Subcutaneous preadipocyte (primary cell): Measurements from ENCODE around the gene CD7. TPM values are rescaled to one million over a fixed set of nuclear protein-coding genes. Genes with fewer than 3 reads are reported as not detected.

ENCODE experiments used
- total RNA-seq: library from RNA; depleted of rRNA; stranded (reverse); fragments of >200 nt; gene quantifications from 2 replicates; pipeline ENCODE4 v1.2.3, GENCODE V29; 2012

Gene CD7
- total RNA-seq, result 0.39 TPM in 1 of 2 replicates, not detected in the other

DNA sequence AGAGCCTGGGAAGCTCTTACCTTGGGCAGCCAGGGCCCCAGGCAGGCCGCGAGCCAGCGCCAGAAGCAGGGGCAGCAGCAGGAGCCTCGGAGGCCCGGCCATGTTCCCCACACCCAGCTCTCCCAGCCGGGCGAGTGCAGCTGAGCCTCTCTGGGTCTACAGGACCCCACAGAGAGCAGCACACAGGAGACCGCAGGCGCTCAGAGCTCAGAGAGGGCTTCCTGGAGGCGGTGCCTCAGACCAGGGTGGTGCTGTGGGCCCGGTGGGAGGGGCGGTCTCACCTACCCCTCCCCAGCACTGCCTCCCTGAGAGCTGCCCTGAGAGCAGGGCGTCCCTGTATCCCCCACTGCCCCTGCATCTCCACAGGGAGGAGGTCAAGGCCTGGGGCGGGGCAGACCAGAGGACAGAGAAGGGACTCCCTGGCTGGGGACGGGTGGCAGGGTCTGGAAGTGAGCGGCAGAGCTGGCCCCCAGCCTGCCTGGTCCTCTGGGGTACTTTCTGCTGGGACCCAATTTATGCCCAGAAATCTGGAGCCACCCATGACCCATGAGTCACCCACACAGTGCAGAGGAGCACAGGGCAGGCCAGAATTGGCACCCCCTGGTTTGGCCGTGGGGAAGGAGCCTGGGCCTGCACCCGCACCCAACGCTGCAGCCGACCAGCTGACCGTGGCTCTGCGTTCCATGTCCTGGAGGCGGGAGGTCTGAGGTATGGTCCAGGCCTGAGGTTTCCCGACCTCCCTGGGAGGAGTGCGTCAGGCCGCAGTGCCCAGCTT lies at the start of gene CD7:
TSS of gene CD7 (minus strand) at position 215 of the 775 bp plus-strand sequence. CDS start at position 102, 113 bp downstream.

DNA sequence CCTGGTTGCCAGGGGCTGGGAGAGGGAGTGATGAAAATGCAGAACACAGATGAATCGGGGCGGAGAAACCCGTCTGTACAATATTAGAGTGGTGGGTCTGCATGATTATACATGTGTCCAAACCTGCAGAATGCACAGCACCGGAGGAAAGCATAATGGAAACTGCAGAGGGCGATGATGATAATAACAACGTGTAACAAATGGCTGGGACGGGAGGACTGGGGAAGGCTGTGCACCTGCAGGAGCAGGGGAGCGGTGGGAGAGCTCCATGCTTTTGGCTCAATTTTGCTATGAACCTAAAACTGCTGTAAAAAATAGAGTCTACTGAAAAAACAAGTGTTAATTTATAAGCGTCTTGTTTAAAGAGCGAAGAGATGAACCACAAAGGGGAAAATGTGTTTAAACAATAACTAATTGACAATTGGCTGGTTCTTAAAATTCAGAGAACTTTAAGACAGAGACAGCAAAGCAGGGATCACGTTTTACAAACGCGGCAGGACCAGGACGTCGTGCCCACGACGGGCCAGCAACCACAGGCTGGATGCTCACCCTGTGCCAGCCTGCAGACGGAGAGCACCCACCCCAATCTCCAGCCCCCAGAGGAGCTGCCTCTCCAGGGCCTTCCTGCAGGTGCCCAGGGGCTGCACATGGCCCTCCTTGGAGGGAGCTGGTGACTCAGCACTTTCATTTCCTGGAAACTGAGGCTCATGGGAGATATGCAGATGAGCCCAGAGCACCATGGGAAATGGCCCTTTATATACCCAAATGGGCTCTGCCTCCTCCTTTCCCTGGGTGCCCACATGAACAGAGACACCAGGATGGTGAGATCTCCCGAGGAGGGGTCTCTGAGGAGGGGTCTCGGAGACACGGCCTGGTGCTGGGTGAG lies 41.3 kb upstream of the CD7 start, which contains the start of gene TEX19:
TSS of gene TEX19 (plus strand) at position 783 of the 886 bp plus-strand sequence. CDS start 2,904 bp downstream, outside the sequence.

DNA sequence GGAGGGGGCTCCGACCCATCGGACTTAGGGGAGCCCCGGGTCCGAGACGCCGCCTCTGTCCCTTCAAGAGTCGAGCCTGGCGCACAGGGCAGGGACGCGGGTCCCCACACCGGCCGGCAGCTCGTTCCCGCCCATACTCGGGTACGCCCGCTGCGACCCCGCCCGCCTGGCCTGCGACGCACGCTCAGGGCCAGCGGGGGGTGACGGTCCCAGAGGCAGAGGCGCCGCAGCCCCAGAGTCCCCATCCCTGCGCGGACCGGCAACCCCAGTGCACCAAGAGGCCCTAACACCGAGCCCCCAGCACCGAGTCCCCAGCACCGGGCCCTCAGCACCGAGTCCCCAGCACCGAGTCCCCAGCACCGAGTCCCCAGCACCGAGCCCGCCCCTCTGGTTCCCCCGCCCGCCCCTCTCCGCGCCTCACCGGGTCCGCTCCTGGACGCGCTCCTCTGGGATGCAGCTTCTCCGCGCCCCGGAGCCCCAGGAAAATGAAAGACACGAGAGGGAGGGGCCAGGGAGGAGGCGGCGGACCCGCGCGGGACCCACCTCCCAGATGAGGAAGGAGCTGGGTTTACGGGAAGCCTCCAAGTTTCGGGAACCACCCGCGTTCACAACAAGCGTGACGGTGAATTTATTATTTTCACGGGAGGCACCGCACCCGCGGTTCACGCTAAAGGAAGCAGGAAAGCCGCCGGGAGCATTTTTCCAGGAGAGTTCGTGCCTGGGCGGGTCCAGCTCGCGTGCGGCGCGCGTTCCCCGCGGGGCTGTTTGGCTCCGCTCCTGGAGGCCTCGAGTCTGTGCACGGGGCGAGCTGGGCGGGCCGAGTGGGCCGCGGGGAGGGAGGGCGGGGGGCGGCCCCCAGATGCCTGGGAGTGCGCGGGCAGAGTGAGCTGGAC lies 16.1 kb upstream of the CD7 start, which contains the start of gene SECTM1:
TSS of gene SECTM1 (minus strand) at position 488 of the 893 bp plus-strand sequence. CDS start 6,526 bp downstream, outside the sequence.

DNA sequence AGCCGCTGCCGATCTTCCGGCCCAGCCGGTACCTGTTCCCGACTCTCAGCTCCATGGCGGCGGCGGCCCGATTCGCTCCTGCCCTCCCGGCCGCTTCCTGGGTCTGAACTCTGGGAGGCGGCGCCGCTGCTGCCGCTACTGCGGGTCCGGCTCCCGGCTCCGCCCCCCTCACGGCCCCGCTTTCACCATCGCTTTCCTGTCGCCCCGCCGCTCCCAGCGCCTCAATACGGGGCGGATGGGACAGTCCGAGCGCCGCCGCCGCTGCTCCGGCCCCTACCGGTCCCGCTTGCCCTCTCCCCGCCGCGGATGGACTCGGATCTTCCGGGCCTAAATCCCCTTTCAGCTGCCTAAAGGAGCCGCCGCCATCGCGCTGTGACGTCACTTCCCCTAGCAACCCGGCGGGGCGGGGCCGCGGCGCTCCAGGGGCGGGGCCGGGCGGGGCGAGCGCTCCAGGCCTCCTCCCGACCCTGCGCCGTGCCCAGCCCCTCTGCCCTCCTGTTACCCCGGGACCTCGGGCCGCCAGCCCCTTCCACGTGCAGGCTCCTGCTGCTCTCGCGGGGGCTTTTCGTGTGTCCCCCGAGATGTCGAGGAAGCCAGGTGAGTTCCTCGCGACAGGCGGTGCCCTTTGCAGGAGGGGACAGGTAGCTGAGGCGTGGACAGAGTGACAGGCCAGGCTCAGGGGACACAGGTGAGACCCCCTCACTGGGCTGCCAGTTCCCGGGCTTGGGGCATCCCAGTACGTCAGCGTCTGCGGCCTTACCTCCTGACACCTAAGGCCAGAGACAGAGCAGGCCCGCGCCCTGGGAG lies 43.9 kb downstream of the CD7 start, which contains the start of gene CSNK1D:
TSS of gene CSNK1D (minus strand) at position 374 of the 807 bp plus-strand sequence. CDS start at position 55, 319 bp downstream.

Other genes with a start within 250 kb of the CD7 start
- gene FASN, start 219.4 kb downstream of the CD7 start, total RNA-seq, result 231 and 392 TPM in 2 replicates
- gene CCDC57, start 104.8 kb downstream of the CD7 start, total RNA-seq, result 18.7 and 26.6 TPM in 2 replicates
- gene SLC16A3, start 88.6 kb downstream of the CD7 start, total RNA-seq, result 64.7 and 108 TPM in 2 replicates
- 37.1 and 48.5 TPM in 2 replicates for gene CSNK1D, start 43.9 kb downstream of the CD7 start, total RNA-seq
- gene SECTM1, start 16.2 kb upstream of the CD7 start, total RNA-seq, result 35.4 and 60.3 TPM in 2 replicates
- gene TEX19, start 41.6 kb upstream of the CD7 start, total RNA-seq, result under 0.01 TPM in 1 of 2 replicates, not detected in the other
- not detected in 2 replicates for gene UTS2R, start 54.2 kb upstream of the CD7 start, total RNA-seq
- 9.6 and 10.7 TPM in 2 replicates for gene HEXD, start 100.7 kb upstream of the CD7 start, total RNA-seq
- 19.7 and 25.7 TPM in 2 replicates for gene OGFOD3, start 101.0 kb upstream of the CD7 start, total RNA-seq
- 57.3 and 58.3 TPM in 2 replicates for gene CYBC1, start 133.1 kb upstream of the CD7 start, total RNA-seq
- 20.1 and 32.0 TPM in 2 replicates for gene NARF, start 141.1 kb upstream of the CD7 start, total RNA-seq
- gene FOXK2, start 202.1 kb upstream of the CD7 start, total RNA-seq, result 43.0 and 55.3 TPM in 2 replicates